Activated CD8-positive, alpha-beta memory T cell treated with anti-CD3 and anti-CD28 coated beads for 1 hour (primary cell): ENCODE results near the gene PRAF2.
A peak's percentile ranks its signal among the peaks of the same experiment; 100 is the strongest.

Experiments used
- DNase-seq, 2 donors: peaks; one replicate each; pipeline ENCODE4 v3.0.0-alpha.2; 2020; ENCODE audit warnings: low read depth in 1 of 2; ENCODE audit errors: extremely low read depth in 1 of 2

The PRAF2 gene

GRCh38 chrX:49075347-49075746 is 1.5 kb upstream of the PRAF2 start:
- DNase-seq, result no peak

GRCh38 chrX:49072712-49073095 is 1.1 kb downstream of the PRAF2 start:
- no peak for DNase-seq

- no peak for DNase-seq
These were observed 1.7 kb downstream of the PRAF2 start for GRCh38 chrX:49071877-49072711.

- no peak for DNase-seq
These were observed 2.8 kb downstream of the PRAF2 start for GRCh38 chrX:49070988-49071387.

- no peak for DNase-seq
These were observed 4.8 kb downstream of the PRAF2 start for GRCh38 chrX:49069038-49069437.

GRCh38 chrX:49067285-49068120 is 6.3 kb downstream of the PRAF2 start:
- DNase-seq, result no peak

GRCh38 chrX:49066690-49067089 is 7.1 kb downstream of the PRAF2 start:
- no peak for DNase-seq

- DNase-seq, result no peak
These were observed 7.5 kb downstream of the PRAF2 start for GRCh38 chrX:49066278-49066677.

- DNase-seq, result no peak
These were observed 9.1 kb downstream of the PRAF2 start for GRCh38 chrX:49064735-49065134.

- DNase-seq, result no peak
These were observed 9.5 kb downstream of the PRAF2 start for GRCh38 chrX:49064303-49064702.

- no peak for DNase-seq
These were observed 10.1 kb downstream of the PRAF2 start for GRCh38 chrX:49063715-49064114.

- no peak for DNase-seq
These were observed 11.9 kb downstream of the PRAF2 start for GRCh38 chrX:49061916-49062315.

GRCh38 chrX:49061490-49061889 is 12.3 kb downstream of the PRAF2 start:
- no peak for DNase-seq

GRCh38 chrX:49060914-49061313 is 12.9 kb downstream of the PRAF2 start:
- DNase-seq, result no peak

GRCh38 chrX:49059681-49060085 is 14.1 kb downstream of the PRAF2 start:
- DNase-seq, result no peak

GRCh38 chrX:49059201-49059600 is 14.6 kb downstream of the PRAF2 start:
- no peak for DNase-seq

- DNase-seq, result no peak
These were observed 15.0 kb downstream of the PRAF2 start, which contains the start of gene CCDC120 for GRCh38 chrX:49058794-49059193. Gene CCDC120, plus strand, starts transcription at chrX:49058999. Its CDS starts 3,043 bp downstream, at chrX:49062042.

- no peak for DNase-seq
These were observed 19.6 kb downstream of the PRAF2 start for GRCh38 chrX:49054073-49054762.

GRCh38 chrX:49053223-49054072 is 20.4 kb downstream of the PRAF2 start:
- DNase-seq, result peak; percentile 34 to 41

GRCh38 chrX:49043987-49044281 is 29.9 kb downstream of the PRAF2 start:
- no peak for DNase-seq
